Myocyte (in vitro differentiated cells): ENCODE data around the gene RRP9. TPM values are rescaled to one million over a fixed set of nuclear protein-coding genes. Genes with fewer than 3 reads are reported as not detected.
A peak's percentile ranks its signal among the peaks of the same experiment; 100 is the strongest.
"Not testable (repeated sequence)": the region's sequence is repeated elsewhere in the genome, so short reads cannot be mapped to it uniquely, and the experiment has no call there.

Experiments
- DNase-seq: peaks from one replicate; pipeline ENCODE4 v3.0.0-alpha.2; 2012; ENCODE audit warnings: low read depth
- total RNA-seq: library from RNA; depleted of rRNA; stranded (reverse); fragments of >200 nt; gene quantifications from 2 replicates; pipeline ENCODE4 v1.2.3, GENCODE V29; 2014

The RRP9 gene
- total RNA-seq, 1 donor from 2014 or later, result 22.3 TPM

DNA sequence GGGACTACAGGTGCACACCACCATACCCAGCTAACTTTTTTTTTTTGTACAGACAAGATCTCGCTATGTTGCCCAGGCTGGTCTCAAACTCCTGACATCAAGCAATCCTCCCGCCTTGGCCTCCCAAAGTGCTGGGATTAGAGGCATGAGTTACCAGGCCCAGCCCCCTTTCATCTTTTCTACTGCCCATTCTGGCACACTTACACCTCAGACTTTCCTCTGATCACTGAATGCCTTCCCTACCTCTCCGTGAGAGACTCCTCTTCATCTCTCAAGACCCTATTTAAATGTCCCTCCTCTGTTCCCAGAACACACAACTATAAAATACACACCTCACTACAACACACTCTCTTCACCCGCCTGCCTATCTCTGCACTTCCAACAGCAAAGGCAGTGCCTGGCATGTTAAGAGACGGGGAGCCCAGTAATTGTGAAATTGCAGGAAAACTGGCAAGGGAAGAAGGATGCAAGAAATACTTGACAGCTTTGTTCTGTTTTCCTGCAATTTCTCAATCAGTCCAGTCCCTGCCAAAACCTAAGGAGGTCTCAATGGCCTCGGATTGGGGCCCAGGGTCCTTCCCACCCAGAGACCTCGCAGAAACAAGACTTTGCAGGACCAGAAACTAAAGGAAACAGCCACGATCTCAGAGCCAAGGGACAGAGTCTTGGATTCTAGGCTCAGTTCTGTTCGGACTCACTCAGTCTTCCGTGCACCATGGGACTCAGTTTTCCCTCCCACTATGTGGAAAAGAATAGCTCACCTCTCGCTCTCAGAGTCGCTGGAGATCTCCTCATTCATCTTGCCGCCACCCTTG is 849 bp downstream of the RRP9 start:
- DNase-seq, result no peak

DNA sequence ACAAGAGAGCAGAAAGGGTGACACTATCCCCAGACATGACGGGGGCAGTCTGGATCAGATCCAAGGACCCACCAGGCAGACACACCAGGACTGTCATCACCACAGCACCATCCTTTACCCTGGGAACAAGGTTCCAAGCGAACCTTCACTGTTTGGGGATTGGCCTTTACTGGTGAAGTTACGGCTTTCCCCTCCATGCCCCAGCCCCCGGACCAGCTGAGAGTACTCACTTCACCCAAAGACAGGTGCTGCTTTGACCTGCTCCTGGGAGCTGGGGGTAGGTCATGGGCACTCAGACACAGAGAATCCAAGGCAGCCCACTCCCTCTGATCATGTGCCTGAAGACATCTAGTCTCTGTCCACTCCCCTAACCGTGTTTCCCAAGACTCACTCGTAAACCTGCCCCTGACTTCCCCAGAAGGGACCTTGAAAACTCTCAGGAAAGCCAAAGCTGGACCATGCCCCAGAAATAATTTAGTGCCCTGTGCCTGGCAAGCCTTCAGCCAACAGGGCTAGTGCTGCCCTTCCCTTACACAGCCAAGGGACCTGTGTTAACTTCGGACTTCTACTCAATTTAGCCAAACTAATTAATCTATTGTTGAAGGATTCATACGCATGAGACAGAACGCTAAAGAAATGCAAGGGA is 2.8 kb downstream of the RRP9 start:
- DNase-seq, result no peak

DNA sequence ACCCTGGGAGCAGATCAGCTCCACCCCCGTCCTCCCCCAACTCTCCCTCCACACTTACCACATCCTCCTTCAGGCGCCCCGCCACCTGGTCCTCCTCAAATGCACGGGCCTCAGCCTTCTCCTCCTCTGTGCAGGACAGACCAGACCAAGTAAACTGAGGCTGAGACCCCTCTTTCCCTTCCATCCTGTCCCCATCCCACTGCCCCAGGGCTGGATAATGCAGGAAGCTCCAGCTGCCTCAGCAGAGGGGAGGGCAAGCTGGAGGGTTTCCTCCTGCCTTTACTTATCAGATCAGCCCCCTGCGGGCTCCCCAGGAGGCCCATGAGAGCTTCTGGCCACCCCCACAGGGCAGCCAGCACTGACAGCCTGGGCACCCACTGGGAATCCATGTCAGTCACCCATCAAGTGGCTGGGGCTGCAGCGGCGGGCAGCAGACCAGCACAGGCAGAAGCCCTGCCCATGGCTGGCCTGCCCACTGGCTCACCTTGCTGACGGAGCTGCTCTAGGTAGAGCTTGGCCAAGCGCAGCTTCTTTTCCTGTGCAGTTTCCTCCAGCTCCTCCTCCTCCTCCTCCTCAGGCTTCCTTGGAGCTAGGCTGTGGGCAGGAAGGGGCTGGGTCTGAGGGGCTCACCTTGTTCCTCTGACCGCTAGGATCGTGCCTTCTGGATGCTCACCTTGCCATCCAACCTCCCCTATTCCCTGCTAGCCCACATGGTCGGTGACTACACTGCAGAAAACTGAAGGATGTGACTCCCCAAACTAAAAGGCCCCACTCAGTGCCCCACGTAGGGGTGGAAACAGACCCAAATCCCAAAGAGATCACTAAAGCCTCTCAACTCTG is 3.9 kb downstream of the RRP9 start:
- no peak for DNase-seq

DNA sequence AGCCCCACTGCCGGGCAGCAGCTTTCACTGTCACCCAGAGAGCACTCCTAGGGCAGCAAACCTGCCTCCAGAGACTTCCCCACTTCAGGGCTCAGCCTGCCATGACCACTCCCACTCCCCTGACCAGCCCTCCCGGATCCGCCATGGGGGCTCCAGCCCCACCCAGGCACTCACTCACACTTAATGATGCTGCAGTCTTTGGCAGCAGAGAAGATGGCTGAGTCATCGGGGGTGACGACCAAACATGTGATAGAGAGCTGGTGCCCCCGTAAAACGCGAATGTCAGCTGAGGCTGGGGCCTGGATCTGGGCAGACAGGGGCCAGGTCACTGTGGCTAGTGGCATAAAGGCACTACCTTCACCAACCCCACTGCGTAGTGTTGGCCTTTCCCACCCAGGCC is 4.7 kb downstream of the RRP9 start:
- DNase-seq, result no peak

DNA sequence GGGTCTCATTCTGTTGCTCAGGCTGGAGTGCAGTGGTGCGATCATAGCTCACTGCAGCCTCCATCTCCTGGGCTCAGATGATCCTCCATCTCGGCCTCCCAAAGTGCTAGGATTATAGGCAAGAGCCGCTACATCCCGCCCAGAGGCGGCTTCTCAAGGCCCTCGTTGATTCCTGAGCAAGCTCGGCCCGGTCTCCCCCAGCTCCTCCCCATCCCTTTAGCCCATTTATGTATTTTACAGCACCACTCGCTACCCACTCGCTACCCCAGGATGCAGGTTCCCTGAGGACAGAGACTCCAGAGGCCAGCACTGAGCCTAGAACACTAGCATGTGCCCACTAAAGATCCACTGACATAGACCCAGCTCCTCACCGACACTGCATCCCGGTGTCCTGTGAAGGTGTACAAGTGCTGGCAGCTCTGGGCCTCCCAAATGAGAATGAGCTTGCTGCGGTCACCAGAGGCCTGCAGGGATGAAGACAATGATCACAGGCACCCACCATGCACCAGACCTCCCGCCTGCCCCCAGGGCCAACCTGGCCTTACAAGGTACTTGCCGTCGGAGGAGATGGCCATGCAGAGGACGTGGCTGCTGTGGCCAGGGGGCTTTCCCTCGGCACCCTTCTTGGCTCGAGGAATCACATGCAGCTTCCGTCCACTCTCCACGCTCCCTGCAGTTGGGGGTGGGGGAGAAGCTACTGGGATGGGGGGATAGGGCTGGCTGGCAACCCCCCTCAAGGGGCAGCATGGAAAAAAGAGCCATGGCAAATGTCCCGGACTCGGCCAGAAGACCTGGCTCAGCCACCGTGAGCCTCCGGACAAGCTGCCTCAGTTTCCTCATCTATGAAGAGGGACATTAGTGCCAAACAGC is 5.6 kb downstream of the RRP9 start:
- no peak for DNase-seq

DNA sequence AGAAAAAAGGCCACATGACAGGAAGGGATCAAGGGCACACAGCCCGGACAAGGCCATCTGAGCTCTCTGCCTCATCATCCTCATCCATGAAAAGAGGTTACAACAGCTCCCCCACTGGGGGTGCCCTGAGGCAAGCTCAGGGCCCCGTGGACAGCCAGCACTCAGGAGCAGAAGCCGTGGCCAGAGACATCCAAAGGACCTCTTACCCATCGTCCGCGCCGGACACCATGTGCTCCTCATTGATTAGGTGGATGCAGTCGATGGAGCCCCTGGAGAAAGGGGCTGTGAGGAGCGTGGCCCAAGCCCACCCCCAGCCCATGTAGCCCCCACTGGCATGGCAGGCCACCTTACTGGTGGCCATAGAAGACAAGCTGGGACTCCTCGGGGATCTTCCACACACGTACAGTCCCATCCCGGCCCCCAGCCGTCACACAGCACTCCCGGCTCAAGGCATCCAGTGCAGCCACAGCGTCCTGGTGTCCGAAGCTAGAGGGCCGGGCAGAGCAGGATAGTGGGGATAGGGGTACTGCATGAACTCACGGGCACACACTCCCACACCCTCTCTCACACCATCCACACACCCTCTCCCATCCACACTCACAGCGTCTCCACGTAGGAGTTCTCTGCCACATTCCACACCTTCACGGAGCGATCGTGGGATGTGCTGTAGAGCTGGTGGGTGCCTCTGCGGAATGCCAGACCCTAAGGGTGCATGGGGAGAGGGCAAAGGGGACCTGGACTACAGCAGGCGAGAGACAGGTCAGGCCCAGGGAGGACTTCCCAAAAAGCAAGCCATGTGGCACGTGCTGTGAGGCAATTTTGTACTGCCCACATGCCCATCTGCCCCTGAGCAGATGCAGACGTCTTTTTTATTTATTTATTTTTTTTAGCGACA is 6.5 kb downstream of the RRP9 start:
- no peak for DNase-seq

DNA sequence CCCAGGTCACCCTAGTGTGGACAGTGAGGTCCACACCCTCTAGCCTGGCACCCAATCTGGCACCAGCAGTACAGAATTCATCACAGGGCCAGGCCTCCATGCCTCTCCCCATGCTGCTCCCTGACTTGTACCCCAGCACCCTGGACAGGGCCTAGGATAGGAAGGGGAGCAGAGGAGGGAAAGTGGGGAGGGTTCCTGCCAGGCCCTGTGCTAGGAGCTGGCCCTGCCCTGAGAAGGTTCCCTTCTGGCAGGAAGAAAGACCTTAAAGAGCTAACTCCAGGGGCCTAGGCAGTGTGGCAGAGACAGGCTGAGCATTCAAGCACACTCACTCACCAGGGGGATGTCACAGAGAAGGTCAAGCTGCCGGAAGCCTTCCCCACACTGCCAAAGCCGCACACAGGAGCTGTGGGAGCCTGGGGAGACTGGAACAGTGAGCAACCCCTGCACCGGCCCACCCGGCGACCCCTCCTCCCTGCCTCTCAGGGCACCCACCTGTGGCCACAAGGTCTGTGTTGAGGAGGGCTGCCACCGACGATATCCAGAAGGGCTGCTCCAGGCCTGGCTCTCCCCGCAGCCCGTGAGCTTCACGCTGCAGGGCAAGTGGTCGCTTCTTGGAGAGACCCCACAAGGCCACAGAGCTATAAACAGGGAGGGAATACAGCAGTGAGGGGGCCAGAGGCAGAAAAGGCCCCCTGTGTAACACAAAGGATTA is 7.4 kb downstream of the RRP9 start:
- DNase-seq, result no peak

DNA sequence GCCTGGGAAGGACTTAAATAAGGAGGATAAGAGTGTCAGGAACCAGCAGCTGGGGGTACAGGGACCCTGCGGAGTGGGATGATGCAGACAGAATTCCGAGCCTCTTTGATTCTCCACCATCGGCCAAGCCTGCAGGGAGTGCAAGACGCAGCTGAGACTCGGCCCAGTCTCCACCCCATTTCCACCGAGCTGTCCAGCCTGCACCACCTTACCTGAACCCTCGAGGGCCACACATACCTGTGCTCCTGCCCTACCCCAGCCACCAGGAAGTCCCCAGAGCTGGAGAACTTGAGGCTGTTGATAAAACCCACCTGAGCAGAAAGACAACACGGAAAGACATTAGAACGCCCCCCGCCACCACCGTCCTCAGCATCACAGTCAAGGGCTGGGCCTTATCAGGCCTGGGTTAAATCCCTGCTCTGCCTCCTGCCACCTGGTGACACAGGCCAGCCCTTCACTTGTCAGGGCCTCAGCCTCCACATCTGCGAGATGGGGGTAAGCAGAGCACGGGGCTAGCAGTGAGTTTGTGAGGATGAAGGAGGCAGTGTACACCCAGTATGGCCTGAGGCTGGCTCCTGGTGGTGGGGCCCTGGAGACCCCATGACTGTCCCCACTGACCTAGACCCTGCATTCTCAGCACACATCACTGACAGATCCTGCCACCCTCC is 8.1 kb downstream of the RRP9 start:
- DNase-seq, result no peak

DNA sequence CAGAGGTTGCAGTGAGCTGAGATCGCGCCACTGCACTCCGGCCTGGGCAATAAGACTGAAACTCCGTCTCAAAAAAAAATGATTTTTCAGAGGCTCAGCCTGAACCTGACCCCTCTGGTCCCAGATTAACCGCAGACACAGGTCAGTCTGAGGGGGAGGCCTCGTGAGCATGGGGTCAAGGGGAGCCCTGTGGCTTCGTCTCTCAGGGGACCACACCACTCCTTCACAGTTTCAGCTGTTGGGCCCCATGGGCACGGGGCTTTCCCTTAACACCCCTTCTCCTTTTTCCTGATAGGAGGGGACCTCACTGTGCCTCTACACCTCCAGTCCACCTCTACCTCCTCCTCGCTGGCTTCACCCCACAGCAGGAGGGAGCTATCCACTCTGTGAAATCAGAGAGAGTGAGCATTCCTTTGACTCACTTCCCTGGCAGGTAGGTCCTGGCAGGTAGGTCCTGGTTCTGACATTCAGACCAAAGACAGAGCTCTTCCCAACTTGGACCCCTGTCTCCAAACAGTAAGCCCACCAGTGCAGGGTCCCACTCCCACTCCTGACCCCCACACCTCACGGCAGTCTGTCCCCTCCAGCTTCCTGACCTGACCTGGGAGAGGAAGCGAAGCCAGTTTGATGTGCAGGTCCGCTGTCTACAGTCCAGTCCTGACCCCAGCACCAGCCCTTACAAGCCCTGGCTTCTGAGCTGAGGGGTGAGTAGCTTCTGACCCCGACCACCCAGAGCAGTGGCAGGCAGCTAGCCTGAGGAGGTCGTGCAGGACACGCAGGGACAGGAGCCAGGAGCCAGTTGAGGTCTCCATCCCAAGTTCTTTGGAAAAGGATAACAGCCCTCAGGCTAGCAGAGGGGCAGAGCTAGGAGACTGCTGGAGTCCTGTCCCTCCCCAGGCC is 9.0 kb downstream of the RRP9 start:
- DNase-seq, result no peak

DNA sequence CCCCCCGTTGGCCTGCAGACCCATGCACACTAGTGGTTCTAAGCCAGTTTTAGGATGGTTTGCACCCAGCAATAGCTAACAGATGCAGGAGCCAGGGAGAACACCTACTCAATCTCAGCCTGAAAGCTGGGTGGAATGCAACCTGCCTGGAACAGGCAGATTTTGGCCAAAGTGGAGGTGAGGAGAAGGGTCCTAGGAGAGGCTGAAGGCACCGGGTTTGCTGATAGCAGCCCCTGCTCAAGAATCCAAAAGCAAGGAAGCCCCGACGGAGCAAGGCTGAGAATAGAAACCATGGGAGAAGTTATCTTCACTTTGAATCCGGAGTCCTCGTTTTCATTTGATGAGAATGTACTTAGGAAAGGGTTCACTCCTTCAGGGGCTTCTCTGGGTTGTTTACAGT is 9.9 kb downstream of the RRP9 start:
- no peak for DNase-seq

DNA sequence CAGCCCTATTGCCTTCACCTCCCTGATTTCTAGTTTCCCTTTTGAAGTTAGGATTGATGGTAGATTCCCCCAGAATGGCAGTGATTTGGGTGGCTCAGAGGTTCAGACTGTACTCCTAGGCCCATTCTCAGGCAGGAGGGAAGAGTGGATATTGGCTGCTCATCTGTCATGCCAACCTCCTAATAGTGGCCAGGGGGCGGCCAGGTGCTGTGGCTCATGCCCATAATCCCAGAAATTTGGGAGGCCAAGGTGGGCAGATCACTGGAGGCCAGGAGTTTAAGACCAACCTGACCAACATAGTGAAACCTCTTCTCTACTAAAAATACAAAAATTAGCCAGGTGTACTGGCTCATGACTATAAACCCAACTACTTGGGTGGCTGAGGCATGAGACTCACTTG is 11.3 kb downstream of the RRP9 start:
- no peak for DNase-seq

DNA sequence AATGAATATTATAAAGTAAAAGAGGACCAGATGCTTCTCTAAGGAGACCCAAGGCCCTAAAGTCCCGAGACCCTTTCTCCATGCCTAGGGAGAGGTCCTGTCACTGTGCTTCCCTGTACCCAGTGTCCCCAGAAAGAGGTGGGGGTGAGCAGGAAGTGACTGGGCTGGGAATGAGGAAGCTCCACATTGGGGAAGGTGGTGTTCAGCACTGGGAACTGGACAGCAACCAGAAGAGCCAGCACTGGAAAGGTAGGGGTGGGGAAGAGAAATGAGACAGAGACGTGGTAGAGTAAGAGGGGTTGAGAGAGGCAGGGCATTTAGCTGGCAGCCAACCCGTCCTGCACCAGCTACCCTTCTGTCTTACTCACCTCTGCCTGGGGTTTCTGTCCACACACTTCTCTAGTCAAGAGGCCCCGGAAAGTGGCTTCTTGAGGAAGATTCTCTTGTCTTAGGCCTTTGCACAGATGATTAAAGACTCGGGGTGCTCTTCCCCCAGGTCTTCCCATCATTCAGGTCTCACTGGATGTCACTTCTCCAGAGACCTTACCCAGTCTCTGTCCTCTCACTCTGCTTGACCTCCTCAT is 12.2 kb downstream of the RRP9 start:
- peak; percentile 26 for DNase-seq

DNA sequence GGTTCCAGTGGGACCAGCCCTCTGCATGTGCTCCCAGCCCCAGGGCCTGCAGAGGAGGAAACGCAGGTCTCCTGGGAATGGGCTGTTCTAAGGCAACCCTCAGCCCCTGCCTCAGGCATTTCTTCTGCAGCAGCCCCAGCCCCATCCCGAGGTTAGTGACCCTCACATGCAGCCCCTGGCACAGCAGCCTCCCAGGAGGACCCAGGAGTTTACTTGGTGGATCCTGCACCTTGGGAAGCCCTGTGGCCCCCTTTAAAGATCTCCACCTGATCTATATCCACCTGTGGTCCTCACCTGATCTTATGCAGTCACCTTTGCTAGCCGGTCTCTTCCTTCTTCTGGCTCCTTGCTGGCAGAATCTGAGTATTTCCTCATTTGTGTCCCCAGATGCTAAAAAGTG is 12.7 kb downstream of the RRP9 start:
- not testable (repeated sequence) for DNase-seq

DNA sequence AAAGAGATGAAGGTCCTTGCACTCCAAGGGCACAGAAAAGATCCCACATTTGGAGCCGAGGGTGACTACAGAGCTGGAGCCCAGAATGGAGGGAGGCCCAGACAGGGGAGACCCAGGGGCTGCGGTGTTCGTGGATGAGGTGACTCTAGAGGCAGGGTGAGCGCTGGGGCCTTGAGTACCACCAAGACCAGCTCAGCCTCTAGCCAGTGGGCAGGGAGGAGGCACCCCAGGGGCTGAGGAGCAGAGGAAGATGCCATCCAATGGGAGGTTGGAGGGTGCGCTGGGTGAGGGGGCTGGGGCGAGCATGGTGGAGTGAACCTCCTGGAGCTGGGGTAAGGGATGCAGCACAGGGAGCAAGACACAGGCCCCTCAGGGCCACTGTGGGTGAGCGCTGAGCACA is 13.3 kb downstream of the RRP9 start:
- DNase-seq, result no peak

DNA sequence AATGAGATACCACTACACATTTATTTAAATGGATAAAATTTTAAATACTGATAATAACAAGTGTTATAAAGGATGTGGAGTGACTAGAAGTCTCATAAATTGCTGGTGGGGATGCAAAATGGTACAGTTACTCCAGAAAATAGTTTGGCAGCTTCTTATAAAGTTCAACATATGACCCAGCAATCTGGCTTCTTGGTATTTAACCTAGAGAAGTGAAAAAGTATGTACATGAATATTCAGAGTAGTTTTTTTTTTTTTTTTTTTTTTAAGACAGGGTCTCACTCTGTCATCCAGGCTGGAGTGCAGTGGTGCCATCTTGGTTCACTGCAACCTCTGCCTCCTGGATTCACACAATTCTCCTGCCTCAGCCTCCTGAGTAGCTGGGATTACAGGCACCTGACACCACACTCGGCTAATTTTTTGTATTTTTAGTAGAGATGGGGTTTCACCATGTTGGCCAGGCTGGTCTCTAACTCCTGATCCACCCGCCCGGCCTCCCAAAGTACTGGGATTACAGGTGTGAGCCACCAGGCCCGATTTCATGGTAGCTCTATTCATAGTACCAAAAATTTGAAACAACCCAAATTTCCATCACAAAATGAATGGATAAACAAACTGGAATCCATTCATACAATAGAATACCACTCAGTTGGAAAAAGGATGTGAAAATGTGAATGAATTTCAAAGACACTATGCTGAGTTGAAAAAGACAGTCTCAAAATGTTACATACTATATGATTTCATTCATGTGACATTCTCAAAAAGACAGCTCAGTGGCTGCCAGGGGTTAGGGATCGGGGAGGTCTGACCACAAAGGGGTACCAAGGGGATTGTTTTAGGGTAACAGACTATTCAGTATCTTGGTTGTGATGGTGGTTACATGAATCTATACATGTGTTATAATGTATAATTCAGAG is 14.4 kb downstream of the RRP9 start:
- no peak for DNase-seq

DNA sequence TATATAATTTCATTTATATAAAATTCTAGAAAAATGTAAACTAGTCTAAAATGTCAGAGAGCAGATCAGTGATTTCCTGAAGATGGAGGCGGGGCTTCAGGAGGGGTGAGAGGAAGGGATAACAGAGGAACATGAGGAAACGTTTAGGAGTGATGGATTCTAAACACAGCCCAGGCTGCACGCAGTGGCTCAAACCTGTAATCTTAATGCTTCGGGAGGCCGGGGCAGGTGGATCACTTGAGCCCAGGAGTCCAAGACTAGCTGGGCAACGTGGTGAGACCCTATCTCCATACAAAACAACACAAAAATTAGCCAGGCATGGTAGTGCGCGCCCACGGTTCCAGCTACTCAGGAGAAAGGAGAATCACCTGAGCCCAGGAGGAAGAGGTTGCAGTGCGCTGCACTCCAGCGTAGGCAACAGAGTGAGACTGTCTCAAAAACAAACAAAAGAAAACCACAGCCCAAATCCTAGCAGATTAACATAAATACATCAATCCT is 20.6 kb downstream of the RRP9 start:
- no peak for DNase-seq
